HEK293 (cell line): Measurements from ENCODE around the gene UBAC2.

Experiments
- CTCF ChIA-PET: fragments of 350-600 bp; formaldehyde crosslinking; extraction: SDS; loops from one replicate; lab custom pipeline; 2021; ENCODE audit warnings: antibody characterized with exemption; lab: Yijun Ruan, JAX
- POLR2A ChIA-PET: fragments of 300-600 bp; formaldehyde crosslinking; extraction: SDS; loops from one replicate; lab custom pipeline; 2020; ENCODE audit warnings: antibody characterized with exemption, inconsistent platforms; lab: Yijun Ruan, JAX
- H3K27ac ChIP-seq: fragments of 200-500 bp; sonication (Bioruptor generic); 2 replicates; pipeline ENCODE4 v1.5.1; 2014; ENCODE audit warnings: low read depth, low read length, control low read depth, inconsistent platforms; ENCODE audit errors: extremely low read depth
- H3K36me3 ChIP-seq, 2 experiments: fragments of 200-500 bp in 1 of 2; sonication (Bioruptor generic) in 1 of 2; 1 replicate in 1 of 2; 2 replicates in 1 of 2; pipeline ENCODE4 v1.5.1; 2014 to 2017; ENCODE audit warnings: inconsistent platforms in 2 of 2, low read length in 2 of 2; ENCODE audit not compliant: control insufficient read depth in 2 of 2, insufficient read depth in 1 of 2
- H3K4me1 ChIP-seq: fragments of 200-500 bp; sonication (Bioruptor generic); 2 replicates; pipeline ENCODE4 v1.5.1; 2014; ENCODE audit warnings: mild to moderate bottlenecking, low read length, inconsistent platforms; ENCODE audit not compliant: control insufficient read depth, insufficient read depth
- H3K4me3 ChIP-seq: 2 replicates; pipeline ENCODE4 v1.5.1; 2011; ENCODE audit warnings: low read depth, mild to moderate bottlenecking, control low read depth, low read length, moderate library complexity
- H3K9me3 ChIP-seq: fragments of 200-500 bp; sonication (Bioruptor generic); 2 replicates; pipeline ENCODE4 v1.5.1; 2014; ENCODE audit warnings: low read depth, low read length, inconsistent platforms; ENCODE audit not compliant: control insufficient read depth, insufficient read depth
- FEZF1 ChIP-seq: fragments of 450-650 bp; formaldehyde crosslinking; IDR thresholded peaks from 2 replicates; pipeline ENCODE4 v1.5.1; 2016; ENCODE audit warnings: missing biosample characterization, missing genetic modification characterization
- HOXD13 ChIP-seq: sonication (generic); formaldehyde crosslinking; IDR thresholded peaks from 2 replicates; pipeline ENCODE4 v1.8.0; 2022; ENCODE audit warnings: missing genetic modification reagents, borderline replicate concordance
- OSR2 ChIP-seq: fragments of 450-650 bp; formaldehyde crosslinking; IDR thresholded peaks from 2 replicates; pipeline ENCODE4 v1.5.1; 2016; ENCODE audit warnings: missing biosample characterization, missing genetic modification characterization
- PRDM1 ChIP-seq: fragments of 450-650 bp; formaldehyde crosslinking; IDR thresholded peaks from 2 replicates; pipeline ENCODE4; 2016; ENCODE audit warnings: missing biosample characterization, missing genetic modification characterization
- PRDM10 ChIP-seq: fragments of 450-650 bp; formaldehyde crosslinking; IDR thresholded peaks from 2 replicates; pipeline ENCODE4 v1.5.1; 2016; ENCODE audit warnings: missing biosample characterization, missing genetic modification characterization
- PRDM6 ChIP-seq: fragments of 450-650 bp; formaldehyde crosslinking; IDR thresholded peaks from 2 replicates; pipeline ENCODE4 v1.5.1; 2017; ENCODE audit warnings: missing biosample characterization, missing genetic modification characterization
- SP3 ChIP-seq: fragments of 450-650 bp; formaldehyde crosslinking; IDR thresholded peaks from 2 replicates; pipeline ENCODE4 v1.5.1; 2016; ENCODE audit warnings: missing biosample characterization, missing genetic modification characterization
- TCF7L2 ChIP-seq: IDR thresholded peaks from 2 replicates; pipeline ENCODE4 v1.6.1; 2011; ENCODE audit warnings: low read depth, mild to moderate bottlenecking, inconsistent platforms, low read length, moderate library complexity, borderline replicate concordance
- ZBTB20 ChIP-seq: fragments of 450-650 bp; formaldehyde crosslinking; IDR thresholded peaks from 2 replicates; pipeline ENCODE4 v1.5.1; 2016; ENCODE audit warnings: missing biosample characterization, missing genetic modification characterization
- ZBTB48 ChIP-seq: fragments of 450-650 bp; formaldehyde crosslinking; IDR thresholded peaks from 2 replicates; pipeline ENCODE4 v1.5.1; 2016; ENCODE audit warnings: missing biosample characterization, missing genetic modification characterization
- ZNF148 ChIP-seq: fragments of 450-650 bp; formaldehyde crosslinking; IDR thresholded peaks from 2 replicates; pipeline ENCODE4 v1.5.0; 2017; ENCODE audit warnings: missing biosample characterization, missing genetic modification characterization, borderline replicate concordance
- ZNF2 ChIP-seq: fragments of 450-650 bp; formaldehyde crosslinking; IDR thresholded peaks from 2 replicates; pipeline ENCODE4 v1.5.1; 2016; ENCODE audit warnings: missing biosample characterization, missing genetic modification characterization
- ZNF239 ChIP-seq: fragments of 450-650 bp; formaldehyde crosslinking; IDR thresholded peaks from 2 replicates; pipeline ENCODE4 v1.5.1; 2016; ENCODE audit warnings: missing biosample characterization, missing genetic modification characterization
- ZNF280C ChIP-seq: fragments of 450-650 bp; formaldehyde crosslinking; IDR thresholded peaks from 2 replicates; pipeline ENCODE4 v1.5.1; 2016; ENCODE audit warnings: missing biosample characterization, missing genetic modification characterization
- ZNF391 ChIP-seq: fragments of 450-650 bp; formaldehyde crosslinking; IDR thresholded peaks from 2 replicates; pipeline ENCODE4 v1.5.1; 2016; ENCODE audit warnings: low read depth, missing biosample characterization, missing genetic modification characterization, borderline replicate concordance
- ZNF398 ChIP-seq: fragments of 450-650 bp; formaldehyde crosslinking; IDR thresholded peaks from 2 replicates; pipeline ENCODE4 v1.5.1; 2017; ENCODE audit warnings: missing biosample characterization, missing genetic modification characterization
- ZNF416 ChIP-seq: fragments of 450-650 bp; formaldehyde crosslinking; IDR thresholded peaks from 2 replicates; pipeline ENCODE4 v1.5.1; 2016; ENCODE audit warnings: missing biosample characterization, missing genetic modification characterization
- ZNF48 ChIP-seq: fragments of 450-650 bp; formaldehyde crosslinking; IDR thresholded peaks from 2 replicates; pipeline ENCODE4 v1.5.1; 2016; ENCODE audit warnings: missing biosample characterization, missing genetic modification characterization
- ZNF544 ChIP-seq: fragments of 450-650 bp; formaldehyde crosslinking; IDR thresholded peaks from 2 replicates; pipeline ENCODE4 v1.5.0; 2017; ENCODE audit warnings: missing biosample characterization, missing genetic modification characterization
- ZNF670 ChIP-seq: fragments of 450-650 bp; formaldehyde crosslinking; IDR thresholded peaks from 2 replicates; pipeline ENCODE4 v1.5.1; 2016; ENCODE audit warnings: missing biosample characterization, missing genetic modification characterization, low read depth
- ZSCAN4 ChIP-seq: fragments of 450-650 bp; formaldehyde crosslinking; IDR thresholded peaks from 2 replicates; pipeline ENCODE4 v1.5.1; 2017; ENCODE audit warnings: missing biosample characterization, missing genetic modification characterization

Gene UBAC2

GRCh38 chr13:99221567-99222239, 21.0 kb downstream of the UBAC2 start (continued):
- no peak for TF ChIP-seq ZNF398 (tag by site-specific recombination)
- no peak for TF ChIP-seq SP3
- no peak for TF ChIP-seq ZSCAN4 (tag by site-specific recombination)
- TF ChIP-seq HOXD13 (CRISPR knock-in tag): no peak
- TF ChIP-seq ZNF544 (tag by site-specific recombination): no peak
- TF ChIP-seq FEZF1 (tag by site-specific recombination): no peak
- TF ChIP-seq PRDM6 (tag by site-specific recombination): no peak
- TF ChIP-seq ZNF280C (tag by site-specific recombination): no peak
- TF ChIP-seq PRDM1 (tag by site-specific recombination): no peak
- no peak for TF ChIP-seq OSR2 (tag by site-specific recombination)
- TF ChIP-seq ZBTB48 (tag by site-specific recombination): no peak

- CTCF ChIA-PET: no interaction called here
- H3K9me3 ChIP-seq: no peaks in the 10 kb centered on the region
- peaks cover 2% of the 10 kb centered on the region for H3K4me1 ChIP-seq
- TF ChIP-seq ZNF391 (tag by site-specific recombination) (no peak), ZNF48 (no peak), TCF7L2 (no peak), ZNF670 (no peak), ZNF2 (tag by site-specific recombination) (no peak), ZBTB20 (tag by site-specific recombination) (no peak), ZNF148 (tag by site-specific recombination) (no peak), ZNF239 (tag by site-specific recombination) (no peak), ZNF416 (tag by site-specific recombination) (no peak), PRDM10 (tag by site-specific recombination) (no peak)
- no peak overlapping the region for H3K27ac ChIP-seq
- peaks cover 0 to 9% of the 10 kb centered on the region in 2 experiments; a peak in 1 of 3 replicates for H3K36me3 ChIP-seq
- POLR2A ChIA-PET: no interaction called here
- H3K4me3 ChIP-seq: no peak overlapping the region
Measured at GRCh38 chr13:99223587-99223986, 22.9 kb downstream of the UBAC2 start.
